Measurements from ENCODE around the gene FOXN3. TPM values are rescaled to one million over a fixed set of nuclear protein-coding genes. Genes with fewer than 3 reads are reported as not detected.

The FOXN3 gene
- total RNA-seq, 1 donor from 2014 or later, result 108 TPM

DNA sequence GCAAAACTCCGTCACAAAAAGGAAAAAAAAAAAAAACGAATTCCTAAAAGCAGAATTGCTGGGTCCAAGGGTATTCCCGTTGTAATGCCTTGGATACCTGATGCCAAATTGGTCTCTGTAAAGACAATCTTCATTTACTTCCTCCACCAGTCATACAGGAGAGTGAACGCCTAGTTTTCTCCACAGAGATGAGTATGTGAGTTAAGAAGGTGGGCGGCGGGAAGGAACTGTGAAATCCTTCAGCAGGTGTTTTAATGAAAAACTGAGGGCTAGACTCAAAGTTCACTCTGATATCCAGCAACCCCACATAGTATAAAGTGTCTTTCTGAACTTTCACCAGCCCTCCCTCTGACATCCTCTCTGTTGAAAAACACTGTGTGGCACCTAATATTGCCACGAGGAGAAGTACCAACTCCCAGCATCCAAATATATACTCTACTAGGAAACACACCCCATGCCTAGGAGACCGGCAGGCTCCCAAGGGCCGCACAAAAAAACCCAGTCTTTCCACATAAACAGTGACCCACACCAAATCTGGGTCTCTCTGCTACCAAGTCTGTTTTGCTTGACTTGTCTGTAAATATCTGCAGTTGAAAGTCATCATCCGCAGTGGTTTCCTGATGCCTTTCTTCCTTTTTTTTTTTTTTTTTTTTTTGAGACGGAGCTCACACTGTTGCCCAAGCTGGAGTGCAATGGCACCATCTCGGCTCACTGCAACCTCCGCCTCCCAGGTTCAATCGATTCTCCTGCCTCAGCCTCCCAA, 30.3 kb upstream of the FOXN3 start:
- Mint-ChIP-seq H3K36me3 (ENCODE audit: low read depth, unreplicated experiment) (no peaks in the 10 kb centered on the region), H3K27me3 (ENCODE audit: unreplicated experiment) (peaks cover 2% of the 10 kb centered on the region), H3K4me3 (ENCODE audit: unreplicated experiment) (no peak overlapping the region), H3K27ac (ENCODE audit: unreplicated experiment) (no peak overlapping the region), H3K9me3 (ENCODE audit: unreplicated experiment) (no peaks in the 10 kb centered on the region), H3K4me1 (ENCODE audit: unreplicated experiment) (peaks cover 18% of the 10 kb centered on the region)
- TF ChIP-seq, protein P1, sequence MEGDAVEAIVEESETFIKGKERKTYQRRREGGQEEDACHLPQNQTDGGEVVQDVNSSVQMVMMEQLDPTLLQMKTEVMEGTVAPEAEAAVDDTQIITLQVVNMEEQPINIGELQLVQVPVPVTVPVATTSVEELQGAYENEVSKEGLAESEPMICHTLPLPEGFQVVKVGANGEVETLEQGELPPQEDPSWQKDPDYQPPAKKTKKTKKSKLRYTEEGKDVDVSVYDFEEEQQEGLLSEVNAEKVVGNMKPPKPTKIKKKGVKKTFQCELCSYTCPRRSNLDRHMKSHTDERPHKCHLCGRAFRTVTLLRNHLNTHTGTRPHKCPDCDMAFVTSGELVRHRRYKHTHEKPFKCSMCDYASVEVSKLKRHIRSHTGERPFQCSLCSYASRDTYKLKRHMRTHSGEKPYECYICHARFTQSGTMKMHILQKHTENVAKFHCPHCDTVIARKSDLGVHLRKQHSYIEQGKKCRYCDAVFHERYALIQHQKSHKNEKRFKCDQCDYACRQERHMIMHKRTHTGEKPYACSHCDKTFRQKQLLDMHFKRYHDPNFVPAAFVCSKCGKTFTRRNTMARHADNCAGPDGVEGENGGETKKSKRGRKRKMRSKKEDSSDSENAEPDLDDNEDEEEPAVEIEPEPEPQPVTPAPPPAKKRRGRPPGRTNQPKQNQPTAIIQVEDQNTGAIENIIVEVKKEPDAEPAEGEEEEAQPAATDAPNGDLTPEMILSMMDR (IDR thresholded peaks at IDR 0.05; ENCODE audit: unreplicated experiment), result no peak
- no peak for DNase-seq (ENCODE audit: low spot score)

DNA sequence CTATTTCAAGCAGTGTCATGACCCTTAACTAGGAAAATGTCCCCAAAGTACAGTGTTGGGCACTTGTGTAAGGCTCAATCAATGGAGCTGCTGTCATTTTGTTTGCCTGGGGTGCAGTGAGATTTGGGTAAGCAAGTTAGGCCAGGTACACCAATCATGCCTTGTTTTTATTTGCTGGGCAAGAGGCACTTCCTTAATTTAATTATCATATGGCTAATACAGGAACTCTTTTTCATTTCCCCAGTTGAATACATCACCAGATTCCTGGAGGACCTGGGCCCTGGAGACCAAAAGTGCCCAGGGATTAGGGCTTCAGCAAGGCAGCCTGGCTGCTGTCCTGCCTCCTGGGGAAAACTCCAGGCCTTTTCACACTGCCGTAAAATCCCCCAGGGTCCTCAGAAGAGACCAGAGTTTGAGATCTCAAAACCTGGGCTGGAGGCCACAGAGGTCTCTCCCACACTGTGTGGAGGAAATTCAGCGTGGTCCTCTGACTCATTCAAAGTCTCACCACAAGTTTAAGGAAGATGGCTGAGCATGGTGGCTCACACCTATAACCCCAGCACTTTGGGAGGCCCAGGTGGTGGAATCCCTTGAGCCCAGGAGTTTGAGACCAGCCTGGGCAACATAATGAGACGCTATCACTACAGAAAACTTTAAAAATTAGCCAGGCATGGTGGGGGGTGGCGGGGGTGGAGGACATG, 28.4 kb upstream of the FOXN3 start:
- no peak overlapping the region for H3K4me3 Mint-ChIP-seq (ENCODE audit: unreplicated experiment)

DNA sequence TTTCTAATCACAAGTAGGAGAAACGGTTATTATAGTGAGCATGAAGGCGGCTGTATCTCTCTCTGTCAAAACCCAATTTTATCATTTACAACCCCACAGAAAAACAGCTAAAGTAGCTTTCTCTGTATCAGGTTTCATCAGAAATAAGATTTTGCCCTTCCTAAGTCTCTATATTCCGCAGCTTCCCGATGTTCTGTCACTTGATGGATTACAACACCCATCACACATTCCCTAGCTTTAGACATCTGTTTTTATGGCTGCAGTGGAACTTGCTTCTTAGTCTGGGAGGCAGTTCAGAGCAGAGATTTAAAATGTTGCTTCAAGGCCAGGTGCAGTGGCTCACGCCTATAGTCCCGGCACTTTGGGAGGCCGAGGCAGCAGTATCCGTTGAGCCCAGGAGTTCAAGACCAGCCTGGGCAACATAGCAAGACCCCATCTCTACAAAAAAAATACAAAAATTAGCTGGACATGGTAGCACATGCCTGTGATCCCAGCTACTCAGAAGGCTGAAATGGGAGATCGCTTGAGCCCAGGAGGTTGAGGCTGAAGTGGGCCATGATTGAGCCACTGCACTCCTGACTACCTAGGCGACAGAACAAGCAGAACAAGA, 27.6 kb upstream of the FOXN3 start:
- Mint-ChIP-seq H3K4me3 (ENCODE audit: unreplicated experiment) (no peak overlapping the region), H3K27ac (ENCODE audit: unreplicated experiment) (no peak overlapping the region), H3K9me3 (ENCODE audit: unreplicated experiment) (no peaks in the 10 kb centered on the region), H3K27me3 (ENCODE audit: unreplicated experiment) (peaks cover 8% of the 10 kb centered on the region), H3K4me1 (ENCODE audit: unreplicated experiment) (peaks cover 25% of the 10 kb centered on the region), H3K36me3 (ENCODE audit: low read depth, unreplicated experiment) (no peaks in the 10 kb centered on the region)
- DNase-seq (ENCODE audit: low spot score), result no peak
- TF ChIP-seq, protein P1 (IDR thresholded peaks at IDR 0.05; ENCODE audit: unreplicated experiment), result no peak

More for the DNA sequence above, 28.4 kb upstream of the FOXN3 start:
- H3K27me3 Mint-ChIP-seq (ENCODE audit: unreplicated experiment), result peaks cover 8% of the 10 kb centered on the region
- peaks cover 25% of the 10 kb centered on the region for H3K4me1 Mint-ChIP-seq (ENCODE audit: unreplicated experiment)
- TF ChIP-seq, protein P1 (IDR thresholded peaks at IDR 0.05; ENCODE audit: unreplicated experiment), result no peak
- DNase-seq (ENCODE audit: low spot score), result no peak
- H3K9me3 Mint-ChIP-seq (ENCODE audit: unreplicated experiment), result no peaks in the 10 kb centered on the region
- no peaks in the 10 kb centered on the region for H3K36me3 Mint-ChIP-seq (ENCODE audit: low read depth, unreplicated experiment)
- no peak overlapping the region for H3K27ac Mint-ChIP-seq (ENCODE audit: unreplicated experiment)

DNA sequence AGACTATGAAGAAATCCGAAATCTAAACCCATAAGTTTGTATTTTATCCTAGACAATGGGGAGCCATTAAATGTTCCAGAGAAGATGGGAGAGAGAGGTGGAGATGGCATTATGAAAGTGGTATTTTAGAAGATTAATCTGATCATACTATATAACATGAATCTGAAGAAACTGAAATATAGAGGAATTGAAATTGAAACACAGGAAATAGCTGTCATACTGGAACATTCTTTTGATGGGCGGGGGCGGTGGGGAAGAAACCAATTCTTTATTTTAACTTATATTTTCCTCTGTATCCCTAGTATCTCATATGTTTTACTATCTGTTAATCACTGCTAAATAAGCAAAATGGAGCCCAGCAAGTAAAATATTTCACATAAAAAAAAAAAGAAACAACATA, 27.0 kb upstream of the FOXN3 start:
- TF ChIP-seq, protein P1 (IDR thresholded peaks at IDR 0.05; ENCODE audit: unreplicated experiment), result no peak
- Mint-ChIP-seq H3K4me1 (ENCODE audit: unreplicated experiment) (peaks cover 25% of the 10 kb centered on the region), H3K4me3 (ENCODE audit: unreplicated experiment) (no peak overlapping the region), H3K9me3 (ENCODE audit: unreplicated experiment) (no peaks in the 10 kb centered on the region), H3K27ac (ENCODE audit: unreplicated experiment) (no peak overlapping the region), H3K36me3 (ENCODE audit: low read depth, unreplicated experiment) (no peaks in the 10 kb centered on the region), H3K27me3 (ENCODE audit: unreplicated experiment) (peaks cover 8% of the 10 kb centered on the region)
- no peak for DNase-seq (ENCODE audit: low spot score)

Measured in endothelial cell (in vitro differentiated cells).